Activated T-cell treated with anti-CD3 and anti-CD28 coated beads, Interleukin-2, amount 50 U/mL, for 4 hours (primary cell): ENCODE data around the gene GALNT5. TPM values are rescaled to one million over a fixed set of nuclear protein-coding genes. Genes with fewer than 3 reads are reported as not detected.
"Not testable (repeated sequence)": the region's sequence is repeated elsewhere in the genome, so short reads cannot be mapped to it uniquely, and the experiment has no call there.

Experiments used
- ATAC-seq, 2 donors: fragments of 200-7000 bp; cut with Tn5 transposase; one replicate each; pipeline ENCODE4 v1.10.0; 2021
- DNase-seq: peaks from one replicate; pipeline ENCODE4 v3.0.0-alpha.2; 2020
- H3K27me3 Mint-ChIP-seq: one replicate; pipeline ENCODE4 v1.8.0; 2021; ENCODE audit warnings: low read depth, mixed read lengths
- H3K36me3 Mint-ChIP-seq: one replicate; pipeline ENCODE4 v1.8.0; 2022; ENCODE audit warnings: mixed read lengths; ENCODE audit not compliant: insufficient read depth
- H3K4me1 Mint-ChIP-seq: one replicate; pipeline ENCODE4 v1.8.0; 2021; ENCODE audit warnings: low read depth, mixed read lengths
- H3K4me3 Mint-ChIP-seq: one replicate; pipeline ENCODE4 v1.8.0; 2021; ENCODE audit warnings: mild to moderate bottlenecking, moderate library complexity, mixed read lengths
- H3K9me3 Mint-ChIP-seq: one replicate; pipeline ENCODE4 v1.8.0; 2021; ENCODE audit warnings: mixed read lengths
- total RNA-seq, 3 donors: library from RNA; stranded (reverse); gene quantifications; one replicate each; pipeline ENCODE4 v1.2.1, GENCODE V29; 2021

Gene GALNT5
- total RNA-seq, 3 donors from 2014 or later, result 0.05 to 0.15 (median 0.08) TPM

DNA sequence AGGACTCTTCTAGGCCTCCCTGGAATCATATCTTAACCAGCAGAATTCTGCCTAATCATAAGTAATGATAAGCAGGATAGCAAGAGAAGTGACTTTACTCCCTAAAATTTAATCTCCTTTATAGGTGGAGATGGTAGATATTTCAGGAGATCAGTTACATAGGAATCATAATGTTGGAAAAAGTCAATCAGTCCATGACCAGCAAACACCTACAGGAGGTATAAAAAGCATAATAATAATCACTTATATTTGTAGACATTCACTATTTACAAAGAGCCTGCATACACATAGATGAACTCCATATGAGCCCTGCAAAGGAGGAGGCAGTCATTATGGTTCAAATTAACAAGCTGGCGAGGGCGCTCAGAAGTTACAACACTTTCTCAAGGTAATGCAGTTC, 2.5 kb downstream of the GALNT5 start:
- H3K27me3 Mint-ChIP-seq, result no peaks in the 10 kb centered on the region
- H3K4me3 Mint-ChIP-seq, result no peak overlapping the region
- no peak for ATAC-seq
- H3K4me1 Mint-ChIP-seq, result peaks cover 17% of the 10 kb centered on the region
- no peak for DNase-seq
- no peaks in the 10 kb centered on the region for H3K9me3 Mint-ChIP-seq
- H3K36me3 Mint-ChIP-seq, result no peaks in the 10 kb centered on the region

DNA sequence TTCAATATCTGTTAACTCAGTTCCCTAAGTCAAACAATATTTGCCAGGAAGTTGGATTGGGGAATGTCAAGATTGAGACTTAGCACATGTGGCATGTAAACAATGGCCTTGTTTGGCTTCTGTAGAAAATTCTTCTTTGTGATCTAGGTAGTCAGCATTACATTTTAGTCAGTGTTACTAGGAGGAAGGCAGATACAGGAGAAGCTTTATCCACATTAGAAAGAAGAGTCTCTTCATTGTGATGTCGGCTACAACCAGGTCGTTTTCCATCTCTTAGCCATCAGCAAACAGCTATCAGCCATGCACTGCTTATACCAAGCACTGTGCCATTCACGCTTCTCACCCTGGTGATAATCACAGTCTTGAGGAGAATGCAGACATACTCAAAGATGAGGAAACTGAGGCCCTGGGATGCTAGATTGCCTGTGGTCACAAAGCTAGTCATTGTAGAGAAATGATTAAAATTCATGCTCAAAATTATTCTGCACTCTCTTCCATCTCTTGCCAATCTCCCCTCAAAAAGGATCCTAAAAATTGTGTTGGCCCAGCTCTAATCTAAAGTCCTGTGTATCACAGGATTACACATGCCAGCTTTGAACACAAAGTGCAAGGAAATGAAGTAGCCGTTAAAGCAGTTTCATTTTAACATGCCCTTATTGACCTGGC, 3.2 kb downstream of the GALNT5 start:
- Mint-ChIP-seq H3K27me3 (no peaks in the 10 kb centered on the region), H3K36me3 (no peaks in the 10 kb centered on the region), H3K4me3 (peak overlapping the region; percentile 42), H3K4me1 (peaks cover 17% of the 10 kb centered on the region), H3K9me3 (no peaks in the 10 kb centered on the region)
- DNase-seq, result no peak
- ATAC-seq, result no peak

DNA sequence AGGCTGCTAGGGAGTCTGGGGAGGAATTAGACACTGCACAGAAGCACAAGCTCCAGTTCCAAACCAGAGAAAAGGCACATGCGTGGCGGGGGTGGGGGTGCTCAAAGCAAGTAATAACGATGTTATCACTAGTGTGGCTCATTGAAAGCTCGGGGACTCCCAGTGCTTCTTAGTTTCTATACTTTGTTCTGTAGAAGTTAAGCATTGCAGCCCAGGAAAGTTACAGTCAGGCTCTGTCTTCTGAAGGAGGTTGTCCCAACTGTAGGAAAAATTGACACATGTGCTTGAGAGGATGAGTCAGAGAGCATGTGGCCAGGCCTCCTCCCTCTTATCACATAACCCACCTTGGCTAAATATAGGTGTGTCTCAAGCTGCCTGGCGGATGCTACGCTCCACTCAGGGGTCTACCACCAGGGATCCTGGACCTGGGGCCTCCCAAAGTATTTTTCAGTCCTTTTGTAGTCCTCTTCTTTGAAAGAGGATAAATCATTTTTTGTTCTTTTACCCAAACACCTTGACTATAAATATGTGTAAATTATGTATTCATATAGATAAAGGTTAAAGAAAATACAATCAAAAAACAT, 3.8 kb downstream of the GALNT5 start:
- H3K27me3 Mint-ChIP-seq, result no peaks in the 10 kb centered on the region
- H3K9me3 Mint-ChIP-seq, result no peaks in the 10 kb centered on the region
- ATAC-seq, result peak; percentile 81 to 83
- H3K4me3 Mint-ChIP-seq, result peak overlapping the region; percentile 42
- H3K4me1 Mint-ChIP-seq, result peaks cover 15% of the 10 kb centered on the region
- DNase-seq, result peak; percentile 32
- H3K36me3 Mint-ChIP-seq, result no peaks in the 10 kb centered on the region

DNA sequence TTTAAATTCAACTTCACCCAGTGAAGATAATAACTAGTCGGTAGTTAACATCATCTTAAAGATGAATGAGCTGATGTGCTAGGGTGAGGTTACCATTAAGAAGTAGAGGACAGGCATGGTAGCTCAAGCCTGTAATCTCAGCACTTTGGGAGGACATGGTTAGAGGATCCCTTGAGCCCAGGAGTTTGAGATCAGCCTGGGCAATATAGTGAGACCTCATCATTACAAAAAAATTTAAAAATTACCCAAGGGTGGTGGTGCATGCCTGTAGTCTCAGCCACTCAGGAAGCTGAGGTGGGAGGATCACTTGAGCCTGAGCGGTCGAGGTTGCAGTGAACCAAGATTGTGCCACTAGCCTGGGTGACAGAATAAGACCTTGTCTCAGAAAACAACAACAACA, 4.7 kb downstream of the GALNT5 start:
- no peaks in the 10 kb centered on the region for H3K36me3 Mint-ChIP-seq
- DNase-seq, result no peak
- peaks cover 12% of the 10 kb centered on the region for H3K4me1 Mint-ChIP-seq
- no peaks in the 10 kb centered on the region for H3K9me3 Mint-ChIP-seq
- H3K27me3 Mint-ChIP-seq, result no peaks in the 10 kb centered on the region
- no peak overlapping the region for H3K4me3 Mint-ChIP-seq
- ATAC-seq, result no peak

DNA sequence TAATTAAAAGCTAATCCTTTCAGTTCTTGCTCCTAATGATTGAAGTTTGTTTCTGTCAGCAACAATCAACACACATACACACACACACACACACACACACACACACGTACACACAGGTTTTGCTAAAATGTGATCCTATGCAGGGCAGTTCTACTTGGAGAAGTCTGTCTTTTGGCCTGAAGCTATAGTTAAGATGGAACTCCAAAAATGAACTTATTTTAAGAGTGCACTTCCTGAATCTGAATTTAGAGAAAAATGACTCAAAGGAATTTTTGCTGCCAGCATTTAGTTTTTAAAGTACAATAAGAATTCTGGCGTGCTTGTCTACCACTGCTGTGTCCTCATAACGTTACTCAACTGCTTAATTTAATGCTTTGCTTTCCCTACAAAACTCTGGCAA, 6.6 kb downstream of the GALNT5 start:
- H3K27me3 Mint-ChIP-seq, result no peaks in the 10 kb centered on the region
- ATAC-seq (no peak), DNase-seq (no peak)
- H3K4me1 Mint-ChIP-seq, result peaks cover 10% of the 10 kb centered on the region
- H3K9me3 Mint-ChIP-seq, result no peaks in the 10 kb centered on the region
- no peaks in the 10 kb centered on the region for H3K36me3 Mint-ChIP-seq
- no peak overlapping the region for H3K4me3 Mint-ChIP-seq

DNA sequence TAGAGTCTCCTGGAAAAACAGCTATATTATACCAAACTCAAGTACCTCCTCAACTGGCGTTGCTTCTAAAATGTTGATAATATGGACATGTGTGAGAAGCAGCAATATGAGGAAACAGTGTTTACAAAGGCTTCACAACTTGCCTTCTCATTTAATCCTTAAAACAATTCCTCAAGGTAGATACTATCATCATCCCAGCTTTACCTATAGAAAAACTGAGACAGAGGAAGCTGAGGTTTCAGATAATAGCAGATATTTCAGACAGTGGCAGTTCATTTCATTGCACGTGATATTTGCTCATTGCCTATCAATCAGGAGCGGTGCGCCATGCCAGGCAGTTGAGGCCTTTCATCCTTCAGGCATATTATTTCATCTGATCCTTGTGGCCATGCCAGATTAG, 8.3 kb downstream of the GALNT5 start:
- H3K27me3 Mint-ChIP-seq, result peaks cover 3% of the 10 kb centered on the region
- H3K9me3 Mint-ChIP-seq, result no peaks in the 10 kb centered on the region
- H3K4me3 Mint-ChIP-seq, result no peak overlapping the region
- no peaks in the 10 kb centered on the region for H3K36me3 Mint-ChIP-seq
- peaks cover 5% of the 10 kb centered on the region for H3K4me1 Mint-ChIP-seq
- DNase-seq (no peak), ATAC-seq (no peak)

DNA sequence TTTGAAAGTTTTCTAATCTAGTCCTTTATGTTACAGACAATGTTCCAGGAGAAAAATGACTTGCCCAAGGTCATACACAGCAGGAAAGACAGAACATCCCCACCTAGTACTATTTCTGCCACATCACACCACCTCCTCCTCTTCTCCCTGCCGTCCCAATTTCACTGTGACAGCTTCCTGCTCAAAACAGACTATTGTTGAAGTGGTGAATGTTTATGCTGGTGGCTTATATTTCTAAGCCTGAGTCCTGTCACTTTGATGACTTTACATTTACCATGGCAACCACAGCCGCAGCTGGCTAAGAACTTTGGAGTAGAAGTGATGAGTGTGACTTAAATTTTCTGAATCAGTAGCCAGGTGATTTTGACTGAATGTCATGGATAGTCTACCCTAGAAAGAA, 10.0 kb downstream of the GALNT5 start:
- peak; percentile 17 to 25 for ATAC-seq
- no peak overlapping the region for H3K4me3 Mint-ChIP-seq
- H3K4me1 Mint-ChIP-seq, result no peaks in the 10 kb centered on the region
- H3K27me3 Mint-ChIP-seq, result peaks cover 3% of the 10 kb centered on the region
- no peaks in the 10 kb centered on the region for H3K9me3 Mint-ChIP-seq
- no peaks in the 10 kb centered on the region for H3K36me3 Mint-ChIP-seq
- no peak for DNase-seq

DNA sequence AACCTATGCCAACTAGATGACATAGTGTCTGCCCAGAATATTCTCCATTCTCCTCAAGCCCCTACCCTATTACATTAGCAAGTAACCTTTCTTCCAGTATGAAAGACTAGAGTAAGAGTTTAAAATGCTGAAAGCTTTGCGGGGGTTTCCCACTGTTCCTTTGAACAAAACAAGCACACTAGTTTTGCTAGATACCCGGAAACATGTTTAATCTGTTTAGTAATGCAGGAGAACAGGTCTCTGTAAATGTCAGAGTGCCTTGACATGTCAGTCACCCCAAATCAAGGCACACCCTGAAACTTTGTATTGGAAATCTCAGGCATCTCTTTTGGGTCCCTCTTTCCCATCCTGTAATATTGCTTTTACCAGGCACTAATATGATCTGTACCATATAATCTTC, 11.6 kb downstream of the GALNT5 start:
- Mint-ChIP-seq H3K4me3 (no peak overlapping the region), H3K9me3 (no peaks in the 10 kb centered on the region), H3K36me3 (no peaks in the 10 kb centered on the region), H3K27me3 (peaks cover 3% of the 10 kb centered on the region), H3K4me1 (no peaks in the 10 kb centered on the region)
- no peak for ATAC-seq
- DNase-seq, result no peak

DNA sequence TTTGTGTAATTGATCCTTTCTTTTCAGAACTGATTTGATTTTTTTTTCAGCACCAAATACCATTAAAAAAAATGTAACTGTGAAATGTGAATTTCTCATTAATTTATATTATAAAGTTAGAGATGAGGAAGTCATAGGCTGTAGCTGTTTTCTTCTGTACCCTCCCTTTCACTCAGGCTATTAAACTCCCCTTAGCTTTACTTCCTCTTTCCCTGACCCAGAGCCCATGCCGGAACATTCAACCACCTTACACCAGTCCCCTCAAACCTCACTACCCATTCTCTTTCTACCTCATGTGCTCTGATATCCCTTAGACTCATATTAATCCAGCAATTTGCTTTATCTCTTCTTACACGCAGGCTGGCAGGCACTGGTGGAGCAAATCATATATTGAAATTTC, 12.4 kb downstream of the GALNT5 start:
- Mint-ChIP-seq H3K4me1 (no peaks in the 10 kb centered on the region), H3K4me3 (no peak overlapping the region), H3K9me3 (no peaks in the 10 kb centered on the region), H3K36me3 (no peaks in the 10 kb centered on the region), H3K27me3 (peaks cover 8% of the 10 kb centered on the region)
- DNase-seq, result no peak
- no peak for ATAC-seq

DNA sequence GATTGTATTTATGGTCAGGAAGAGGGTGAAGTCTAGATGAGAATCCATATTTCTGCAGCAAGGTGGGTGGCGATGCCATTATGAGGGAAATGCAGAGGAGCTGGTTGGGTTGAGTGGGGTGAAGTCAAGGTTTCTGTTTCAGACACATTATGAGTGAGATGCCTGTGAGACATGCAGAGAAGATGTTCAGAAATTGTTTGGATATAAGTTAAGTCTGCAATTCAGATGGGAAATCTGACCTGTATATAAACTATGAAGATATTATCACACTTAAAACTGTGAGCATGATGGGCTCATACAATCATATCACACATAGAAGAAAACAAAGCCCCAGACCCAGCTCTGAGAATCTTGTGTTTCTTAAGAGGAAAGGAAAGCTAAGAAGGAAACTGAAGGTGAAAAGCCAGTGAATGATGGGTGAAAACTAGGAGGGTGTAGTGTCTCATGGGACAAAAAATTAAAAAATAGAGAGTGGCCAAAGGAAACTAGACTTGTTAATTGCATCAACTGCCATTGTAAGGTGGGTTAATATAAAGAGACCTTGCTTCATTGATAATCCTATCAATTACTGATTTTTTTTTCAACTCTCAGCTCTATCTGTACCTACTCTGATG, 14.2 kb downstream of the GALNT5 start:
- H3K36me3 Mint-ChIP-seq, result no peaks in the 10 kb centered on the region
- peaks cover 14% of the 10 kb centered on the region for H3K27me3 Mint-ChIP-seq
- DNase-seq, result no peak
- no peak overlapping the region for H3K4me3 Mint-ChIP-seq
- peak; percentile 69 to 76 for ATAC-seq
- no peaks in the 10 kb centered on the region for H3K9me3 Mint-ChIP-seq
- H3K4me1 Mint-ChIP-seq, result no peaks in the 10 kb centered on the region

DNA sequence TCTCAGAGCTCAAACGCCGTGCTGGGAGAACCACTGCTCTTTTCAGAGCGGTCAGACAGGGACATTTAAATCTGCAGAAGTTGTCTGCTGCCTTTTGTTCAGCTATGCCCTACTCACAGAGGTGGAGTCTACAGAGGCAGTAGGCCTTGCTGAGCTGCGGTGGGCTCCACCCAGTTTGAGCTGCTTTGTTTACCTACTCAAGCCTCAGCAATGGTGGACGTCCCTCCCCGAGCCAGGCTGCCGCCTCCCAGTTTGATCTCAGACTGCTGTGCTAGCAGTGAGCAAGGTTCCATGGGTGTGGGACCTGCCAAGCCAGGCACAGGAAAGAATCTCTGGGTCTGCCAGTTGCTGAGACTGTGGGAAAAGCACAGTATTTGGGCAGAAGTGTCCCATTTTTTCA, 21.8 kb downstream of the GALNT5 start:
- not testable (repeated sequence) for H3K36me3 Mint-ChIP-seq, H3K9me3 Mint-ChIP-seq, H3K4me1 Mint-ChIP-seq, H3K4me3 Mint-ChIP-seq, DNase-seq, ATAC-seq
- H3K27me3 Mint-ChIP-seq, result peaks cover 40% of the 10 kb centered on the region

DNA sequence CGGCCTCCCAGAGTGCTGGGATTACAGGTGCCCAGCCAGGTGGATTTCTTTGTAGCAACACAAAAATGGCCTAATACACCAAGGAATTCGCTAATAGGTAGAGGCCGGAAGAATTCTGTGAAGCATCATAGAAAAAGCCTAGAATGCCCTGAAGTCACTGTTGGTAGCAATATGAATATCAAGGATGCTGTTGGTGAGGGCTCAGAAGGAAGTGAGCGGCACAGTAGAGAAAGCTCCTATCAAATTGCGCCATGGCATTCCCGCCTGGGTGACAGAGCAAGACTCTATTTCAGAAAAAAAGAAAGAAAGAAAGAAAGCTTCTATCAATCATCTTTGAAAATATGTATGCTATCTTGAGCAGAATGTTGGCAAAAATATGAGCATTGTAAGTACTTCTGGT, 23.8 kb downstream of the GALNT5 start:
- Mint-ChIP-seq H3K4me3 (no peak overlapping the region), H3K27me3 (peaks cover 30% of the 10 kb centered on the region), H3K4me1 (no peaks in the 10 kb centered on the region), H3K36me3 (peaks cover 2% of the 10 kb centered on the region), H3K9me3 (no peaks in the 10 kb centered on the region)
- DNase-seq (no peak), ATAC-seq (no peak)

DNA sequence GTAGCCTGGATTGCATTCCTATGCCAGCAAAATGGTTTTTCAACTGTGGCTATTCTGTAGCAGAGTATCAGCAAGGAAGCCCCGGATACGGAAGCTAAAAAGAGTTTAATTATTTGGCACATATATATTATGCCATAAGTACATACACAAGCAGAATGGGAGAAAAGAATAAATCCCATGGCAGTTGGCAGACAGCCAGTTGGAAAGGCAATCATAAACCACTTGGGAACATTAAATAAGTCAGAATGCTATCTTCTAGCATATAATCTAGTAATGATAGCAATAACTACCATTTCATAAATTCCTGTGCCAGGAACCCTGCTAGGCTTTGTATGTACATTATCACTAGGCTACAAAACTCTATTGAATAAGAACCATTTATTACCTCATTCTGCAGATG, 26.0 kb downstream of the GALNT5 start:
- H3K9me3 Mint-ChIP-seq, result no peaks in the 10 kb centered on the region
- no peak overlapping the region for H3K4me3 Mint-ChIP-seq
- DNase-seq, result no peak
- no peaks in the 10 kb centered on the region for H3K4me1 Mint-ChIP-seq
- no peak for ATAC-seq
- peaks cover 15% of the 10 kb centered on the region for H3K27me3 Mint-ChIP-seq
- H3K36me3 Mint-ChIP-seq, result peaks cover 2% of the 10 kb centered on the region

DNA sequence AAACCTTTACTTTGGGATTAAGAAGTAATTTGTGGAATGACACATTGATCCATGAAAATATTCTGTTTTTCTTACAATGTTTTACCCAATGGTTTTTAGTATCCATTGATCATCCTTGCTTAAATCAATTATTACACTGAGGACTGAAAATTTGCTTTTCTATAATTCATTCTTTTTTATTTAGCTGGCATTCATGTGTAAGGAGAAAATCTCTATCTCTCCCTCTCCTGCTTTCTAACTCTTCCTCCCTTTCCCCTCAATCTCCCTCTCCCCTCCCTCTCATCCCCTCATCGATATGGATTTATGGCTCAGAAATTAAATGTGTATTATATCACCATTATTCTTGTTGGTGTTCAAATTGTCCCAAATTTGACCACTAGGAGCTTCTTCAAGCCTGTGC, 29.7 kb downstream of the GALNT5 start:
- peaks cover 2% of the 10 kb centered on the region for H3K27me3 Mint-ChIP-seq
- no peaks in the 10 kb centered on the region for H3K4me1 Mint-ChIP-seq
- H3K9me3 Mint-ChIP-seq, result no peaks in the 10 kb centered on the region
- H3K4me3 Mint-ChIP-seq, result no peak overlapping the region
- DNase-seq (no peak), ATAC-seq (no peak)
- no peaks in the 10 kb centered on the region for H3K36me3 Mint-ChIP-seq

DNA sequence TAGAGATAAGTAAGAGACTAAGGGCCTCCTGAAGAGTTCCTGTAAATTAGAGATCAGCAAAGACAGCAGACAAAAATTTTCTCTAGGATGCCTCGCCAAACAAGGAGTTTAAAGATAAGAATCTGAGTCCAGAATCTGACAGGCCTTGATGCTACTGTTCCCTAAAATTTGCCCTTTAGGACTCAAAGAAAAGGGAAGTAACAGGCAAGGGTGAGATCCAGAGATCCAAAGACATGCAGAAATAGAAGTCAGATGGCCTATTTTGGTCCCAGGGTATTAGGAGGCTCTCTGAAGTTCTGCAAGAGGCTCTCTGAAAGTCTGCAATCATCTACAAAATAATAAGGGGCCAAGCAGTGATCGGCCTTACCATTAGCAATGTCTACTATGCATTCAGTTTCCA, 33.0 kb downstream of the GALNT5 start:
- H3K4me1 Mint-ChIP-seq, result peaks cover 2% of the 10 kb centered on the region
- H3K36me3 Mint-ChIP-seq, result no peaks in the 10 kb centered on the region
- H3K4me3 Mint-ChIP-seq, result no peak overlapping the region
- peaks cover 2% of the 10 kb centered on the region for H3K27me3 Mint-ChIP-seq
- no peaks in the 10 kb centered on the region for H3K9me3 Mint-ChIP-seq
- DNase-seq, result no peak
- ATAC-seq, result no peak
